HG02852 (cell line): ENCODE results near the gene SCARB2.

Experiments
- ATAC-seq: cut with Tn5 transposase; IDR thresholded peaks from one replicate; pipeline ENCODE4 v1.9.1; 2021; ENCODE audit warnings: mild to moderate bottlenecking, moderate library complexity; ENCODE audit not compliant: unreplicated experiment

Gene SCARB2

GRCh38 chr4:76200771-76201231 lies 12.8 kb downstream of the SCARB2 start:
- no peak for ATAC-seq

GRCh38 chr4:76199664-76200211 lies 13.9 kb downstream of the SCARB2 start:
- peak; percentile 86 for ATAC-seq

GRCh38 chr4:76198411-76199237 lies 15.0 kb downstream of the SCARB2 start:
- ATAC-seq = peak; percentile 39

- ATAC-seq = no peak
Measured at GRCh38 chr4:76197971-76198410, 15.6 kb downstream of the SCARB2 start.

- ATAC-seq = no peak
Measured at GRCh38 chr4:76197031-76197743, 16.4 kb downstream of the SCARB2 start.

- no peak for ATAC-seq
Measured at GRCh38 chr4:76196376-76196775, 17.2 kb downstream of the SCARB2 start.

GRCh38 chr4:76195326-76195725 lies 18.3 kb downstream of the SCARB2 start:
- ATAC-seq = no peak

- ATAC-seq = no peak
Measured at GRCh38 chr4:76194325-76194724, 19.3 kb downstream of the SCARB2 start.

GRCh38 chr4:76192236-76192635 lies 21.4 kb downstream of the SCARB2 start:
- ATAC-seq = no peak

- ATAC-seq = no peak
Measured at GRCh38 chr4:76188557-76188956, 25.1 kb downstream of the SCARB2 start.

GRCh38 chr4:76188149-76188548 lies 25.5 kb downstream of the SCARB2 start:
- ATAC-seq = no peak

GRCh38 chr4:76187152-76187551 lies 26.5 kb downstream of the SCARB2 start:
- ATAC-seq = no peak

- no peak for ATAC-seq
Measured at GRCh38 chr4:76182463-76182862, 31.2 kb downstream of the SCARB2 start.

- peak; percentile 92 for ATAC-seq
Measured at GRCh38 chr4:76179398-76180318, 34.0 kb downstream of the SCARB2 start.

- no peak for ATAC-seq
Measured at GRCh38 chr4:76178296-76178695, 35.3 kb downstream of the SCARB2 start.

- ATAC-seq = no peak
Measured at GRCh38 chr4:76177709-76178108, 35.9 kb downstream of the SCARB2 start.

- ATAC-seq = no peak
Measured at GRCh38 chr4:76175336-76175735, 38.3 kb downstream of the SCARB2 start.

GRCh38 chr4:76174216-76174615 lies 39.4 kb downstream of the SCARB2 start:
- ATAC-seq = no peak

GRCh38 chr4:76168688-76169087 lies 44.9 kb downstream of the SCARB2 start:
- ATAC-seq = no peak

GRCh38 chr4:76166480-76166879 lies 47.1 kb downstream of the SCARB2 start:
- no peak for ATAC-seq

- ATAC-seq = no peak
Measured at GRCh38 chr4:76160355-76160754, 53.3 kb downstream of the SCARB2 start.
